ENCODE data around the gene BPI.
"Not testable (repeated sequence)": the region's sequence is repeated elsewhere in the genome, so short reads cannot be mapped to it uniquely, and the experiment has no call there.

BPI gene

GRCh38 chr20:38303908-38304379 lies at the start of gene BPI:
Gene BPI, plus strand, starts transcription at chr20:38304156. Its CDS starts 68 bp downstream, at chr20:38304224.
- no peak for DNase-seq (ENCODE audit: low read depth)

GRCh38 chr20:38254621-38255020 lies 49.3 kb upstream of the BPI start:
- not testable (repeated sequence) for DNase-seq (ENCODE audit: low read depth)

GRCh38 chr20:38255393-38255792 lies 48.6 kb upstream of the BPI start:
- no peak for DNase-seq (ENCODE audit: low read depth)

- DNase-seq (ENCODE audit: low read depth): no peak
Measured at GRCh38 chr20:38256021-38256420, 47.9 kb upstream of the BPI start.

- no peak for DNase-seq (ENCODE audit: low read depth)
Measured at GRCh38 chr20:38256966-38257365, 47.0 kb upstream of the BPI start.

GRCh38 chr20:38258545-38259215 lies 45.3 kb upstream of the BPI start:
- DNase-seq (ENCODE audit: low read depth): no peak

- no peak for DNase-seq (ENCODE audit: low read depth)
Measured at GRCh38 chr20:38260025-38260377, 44.0 kb upstream of the BPI start.

GRCh38 chr20:38260378-38261053 lies 43.4 kb upstream of the BPI start, which contains the start of gene KIAA1755:
Gene KIAA1755, minus strand, starts transcription at chr20:38260735. Its CDS starts 235 bp downstream, at chr20:38260500.
- DNase-seq (ENCODE audit: low read depth): no peak

- no peak for DNase-seq (ENCODE audit: low read depth)
Measured at GRCh38 chr20:38261054-38261390, 42.9 kb upstream of the BPI start.

- DNase-seq (ENCODE audit: low read depth): no peak
Measured at GRCh38 chr20:38262931-38263330, 41.0 kb upstream of the BPI start.

GRCh38 chr20:38266426-38266825 lies 37.5 kb upstream of the BPI start:
- DNase-seq (ENCODE audit: low read depth): no peak

GRCh38 chr20:38267296-38267695 lies 36.7 kb upstream of the BPI start:
- no peak for DNase-seq (ENCODE audit: low read depth)

- DNase-seq (ENCODE audit: low read depth): no peak
Measured at GRCh38 chr20:38267901-38268514, 35.9 kb upstream of the BPI start.

- DNase-seq (ENCODE audit: low read depth): no peak
Measured at GRCh38 chr20:38269040-38269439, 34.9 kb upstream of the BPI start.

GRCh38 chr20:38269715-38270114 lies 34.2 kb upstream of the BPI start:
- DNase-seq (ENCODE audit: low read depth): no peak

GRCh38 chr20:38270869-38271605 lies 32.9 kb upstream of the BPI start:
- peak; percentile 76 for DNase-seq (ENCODE audit: low read depth)

- DNase-seq (ENCODE audit: low read depth): no peak
Measured at GRCh38 chr20:38271608-38272120, 32.3 kb upstream of the BPI start.

GRCh38 chr20:38272398-38272797 lies 31.6 kb upstream of the BPI start:
- DNase-seq (ENCODE audit: low read depth): no peak

GRCh38 chr20:38272961-38273360 lies 31.0 kb upstream of the BPI start:
- DNase-seq (ENCODE audit: low read depth): no peak

- no peak for DNase-seq (ENCODE audit: low read depth)
Measured at GRCh38 chr20:38275815-38276550, 28.0 kb upstream of the BPI start.

GRCh38 chr20:38277285-38277684 lies 26.7 kb upstream of the BPI start:
- no peak for DNase-seq (ENCODE audit: low read depth)

GRCh38 chr20:38277691-38278090 lies 26.3 kb upstream of the BPI start:
- DNase-seq (ENCODE audit: low read depth): no peak

All from GM04504 (cell line).